Pancreas (tissue), 10 donors: ENCODE data around the gene CNTNAP5. TPM values are rescaled to one million over a fixed set of nuclear protein-coding genes. Genes with fewer than 3 reads are reported as not detected.

ENCODE experiments used
- ATAC-seq, 4 donors: fragments of 200-7000 bp; cut with Tn5 transposase; one replicate each; pipeline versions ENCODE4 v1.8.0 to v1.9.1; 2020; ENCODE audit warnings: mild to moderate bottlenecking in 4 of 4, moderate library complexity in 4 of 4
- DNase-seq, 6 donors: peaks; one replicate each; pipeline ENCODE4 v3.0.0-alpha.2; 2020
- FAIRE-seq: peaks from 2 replicates; lab custom pipeline; 2012; peaks lifted over from hg19 to GRCh38; lab: Jason Lieb, UNC
- H3K27ac ChIP-seq, 4 donors: fragments of 200-600 bp; sonication (generic); 1 replicate in 3 of 4; 2 replicates in 1 of 4; pipeline versions ENCODE4 v1.5.0 to v1.8.0; 2020
- H3K27me3 ChIP-seq, 4 donors: fragments of 200-600 bp; one replicate each; pipeline ENCODE4 v1.8.0; 2021
- H3K36me3 ChIP-seq, 3 donors: fragments of 200-600 bp; sonication (generic) in 1 of 3; one replicate each; pipeline versions ENCODE4 v1.5.0 to v1.8.0; 2020 to 2021
- H3K4me1 ChIP-seq, 3 donors: fragments of 200-600 bp; one replicate each; pipeline ENCODE4 v1.8.0; 2021
- H3K4me3 ChIP-seq, 4 donors: fragments of 200-600 bp; sonication (generic) in 2 of 4; one replicate each; pipeline versions ENCODE4 v1.5.0 to v1.8.0; 2020 to 2021
- H3K9me3 ChIP-seq, 4 donors: fragments of 200-600 bp; one replicate each; pipeline ENCODE4 v1.8.0; 2021
- WGBS, 2 donors: extraction: QIAGEN DNeasy Blood & Tissue Kit; methylation state at CpG; one replicate each; pipeline ENCODE4 v1.1.7; 2013; 5-methylcytosine and 5-hydroxymethylcytosine counted together
- intact Hi-C, 3 donors: fragments of 100-400 bp; cut with DNase I; formaldehyde crosslinking; loops; one replicate each; pipeline versions ENCODE4 v1.11.1 to v1.14.2; 2022
- polyA plus RNA-seq, 2 donors: library from polyadenylated mRNA; stranded (reverse); fragments of 200-250 nt; gene quantifications; one replicate each; pipeline ENCODE4 v1.2.3, GENCODE V29; 2013
- total RNA-seq, 6 donors: library from RNA; stranded (reverse); fragmentation: NEBNext Ultra II Directional in 4 of 6; extraction: Animal tissue kit (Norgen Biotek cat#: 25700) in 4 of 6; gene quantifications; one replicate each; pipeline versions ENCODE4 v1.2.1 to v1.2.4, GENCODE V29; 2021 to 2023
- TF ChIP-seq, protein P1 (sequence below), 4 donors: fragments of 200-600 bp; sonication (generic) in 3 of 4; IDR thresholded peaks; one replicate each; pipeline versions ENCODE4 v1.5.0 to v1.8.0; 2021; ENCODE audit warnings: antibody characterized with exemption in 4 of 4
- donor health status: healthy with polysubstance abuse.
- donor health status: DM: no; HTN: no; CAD: no; lungs with moderate emphysema.
- donor health status: DM: no; HTN: no; CAD: no.
- donor health status: control.
- donor health status: control.
- donor health status: Bipolar disorder and iron deficiency.
- donor health status: DM: yes; HTN: yes; CAD: no.
- donor health status: DM: no; HTN: no; CAD: no.
- donor health status: DM: no; HTN: no; CAD: no.
- donor health status: DM: yes; HTN: yes; CAD: no.

CNTNAP5 gene
- total and polyA plus RNA-seq, 8 donors = 0.05 to 0.43 (median 0.12) TPM

DNA sequence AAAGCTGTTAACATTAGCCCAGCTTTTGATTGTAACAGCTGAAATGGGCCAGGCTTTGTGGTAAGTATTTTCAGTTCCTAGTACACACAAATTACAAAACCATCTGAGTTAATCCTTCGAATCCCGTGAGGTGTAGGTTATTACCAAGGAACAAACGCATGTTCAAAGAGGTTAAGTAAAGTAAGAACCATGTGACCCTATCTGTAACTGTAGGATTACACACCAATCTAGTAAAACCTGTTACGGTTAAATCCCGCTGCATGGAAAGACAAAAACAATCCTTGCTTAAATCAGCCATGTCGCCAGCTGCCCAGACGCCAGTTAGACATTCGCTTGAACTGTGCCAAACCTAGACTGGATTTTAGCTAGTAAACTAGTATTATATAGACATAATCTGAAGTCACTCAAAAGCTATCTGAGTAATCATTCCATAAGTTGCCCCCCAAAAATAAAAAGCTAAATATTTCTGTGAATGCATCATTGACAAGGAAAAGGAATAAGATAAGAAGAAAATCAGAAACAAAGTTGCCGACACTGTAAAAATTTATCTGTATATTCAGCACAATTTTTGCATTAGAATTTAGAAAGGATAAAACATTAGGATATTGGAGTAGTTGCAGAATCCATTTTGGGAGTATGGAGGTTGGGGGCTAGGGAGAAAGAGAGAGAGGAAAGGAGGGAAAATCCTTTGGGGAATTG, 638.0 kb downstream of the CNTNAP5 start:
- Histone ChIP-seq H3K27me3 (no peaks in the 10 kb centered on the region), H3K36me3 (no peaks in the 10 kb centered on the region), H3K4me1 (no peaks in the 10 kb centered on the region), H3K9me3 (no peaks in the 10 kb centered on the region), H3K4me3 (no peak overlapping the region), H3K27ac (no peak overlapping the region)
- no peak for FAIRE-seq
- intact Hi-C loops = no loop called here
- no peak for DNase-seq
- no peak for ATAC-seq
- TF ChIP-seq, protein P1, sequence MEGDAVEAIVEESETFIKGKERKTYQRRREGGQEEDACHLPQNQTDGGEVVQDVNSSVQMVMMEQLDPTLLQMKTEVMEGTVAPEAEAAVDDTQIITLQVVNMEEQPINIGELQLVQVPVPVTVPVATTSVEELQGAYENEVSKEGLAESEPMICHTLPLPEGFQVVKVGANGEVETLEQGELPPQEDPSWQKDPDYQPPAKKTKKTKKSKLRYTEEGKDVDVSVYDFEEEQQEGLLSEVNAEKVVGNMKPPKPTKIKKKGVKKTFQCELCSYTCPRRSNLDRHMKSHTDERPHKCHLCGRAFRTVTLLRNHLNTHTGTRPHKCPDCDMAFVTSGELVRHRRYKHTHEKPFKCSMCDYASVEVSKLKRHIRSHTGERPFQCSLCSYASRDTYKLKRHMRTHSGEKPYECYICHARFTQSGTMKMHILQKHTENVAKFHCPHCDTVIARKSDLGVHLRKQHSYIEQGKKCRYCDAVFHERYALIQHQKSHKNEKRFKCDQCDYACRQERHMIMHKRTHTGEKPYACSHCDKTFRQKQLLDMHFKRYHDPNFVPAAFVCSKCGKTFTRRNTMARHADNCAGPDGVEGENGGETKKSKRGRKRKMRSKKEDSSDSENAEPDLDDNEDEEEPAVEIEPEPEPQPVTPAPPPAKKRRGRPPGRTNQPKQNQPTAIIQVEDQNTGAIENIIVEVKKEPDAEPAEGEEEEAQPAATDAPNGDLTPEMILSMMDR (IDR thresholded peaks at IDR 0.05) = no peak
- 91 to 96% methylated on average over 9 of the region's 9 CpGs for WGBS, 2 donors

DNA sequence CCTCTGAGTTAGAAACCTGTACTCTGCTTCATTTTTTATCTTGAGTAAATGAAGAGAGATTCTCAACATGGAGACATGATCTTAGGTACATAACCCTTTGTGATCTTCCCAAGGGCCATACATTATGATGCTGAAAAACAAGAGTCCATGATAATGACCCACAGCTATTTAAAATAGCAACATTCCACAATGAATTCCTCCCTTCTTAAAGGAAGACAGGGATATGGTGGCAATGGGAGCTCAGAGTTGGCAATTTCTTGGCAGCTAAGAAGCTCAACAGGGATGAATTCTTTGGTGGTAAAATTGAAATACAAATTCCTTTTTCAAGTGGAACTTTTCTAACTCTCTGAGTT, 638.5 kb downstream of the CNTNAP5 start:
- no peak for DNase-seq
- ATAC-seq = no peak
- H3K4me1 ChIP-seq = no peaks in the 10 kb centered on the region
- H3K27ac ChIP-seq = no peak overlapping the region
- H3K4me3 ChIP-seq = no peak overlapping the region
- no peaks in the 10 kb centered on the region for H3K27me3 ChIP-seq
- no peaks in the 10 kb centered on the region for H3K9me3 ChIP-seq
- FAIRE-seq = no peak
- TF ChIP-seq, protein P1 (IDR thresholded peaks at IDR 0.05) = no peak
- intact Hi-C loops = no loop called here
- H3K36me3 ChIP-seq = no peaks in the 10 kb centered on the region

DNA sequence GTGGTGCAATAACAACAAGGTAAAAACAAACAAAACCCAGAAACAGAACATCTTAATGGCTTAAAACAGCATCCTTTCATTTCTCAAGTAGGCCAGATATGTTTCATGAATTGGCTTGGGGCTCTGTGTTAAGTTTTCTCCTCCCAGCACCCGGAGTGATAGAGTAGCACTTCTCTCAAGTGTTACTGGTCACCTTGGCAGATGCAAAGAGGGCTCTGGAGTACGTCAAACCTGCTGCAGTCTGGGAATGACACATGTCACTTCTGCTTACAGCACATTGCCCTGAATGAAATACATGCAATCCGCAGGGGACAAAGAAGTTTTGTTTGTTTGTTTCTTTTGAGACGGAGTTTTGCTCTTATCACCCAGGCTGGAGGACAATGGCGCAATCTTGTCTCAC, 639.3 kb downstream of the CNTNAP5 start:
- WGBS, 2 donors = 61 to 69% methylated on average over 5 of the region's 5 CpGs
- no peaks in the 10 kb centered on the region for H3K27me3 ChIP-seq
- H3K27ac ChIP-seq = no peak overlapping the region

DNA sequence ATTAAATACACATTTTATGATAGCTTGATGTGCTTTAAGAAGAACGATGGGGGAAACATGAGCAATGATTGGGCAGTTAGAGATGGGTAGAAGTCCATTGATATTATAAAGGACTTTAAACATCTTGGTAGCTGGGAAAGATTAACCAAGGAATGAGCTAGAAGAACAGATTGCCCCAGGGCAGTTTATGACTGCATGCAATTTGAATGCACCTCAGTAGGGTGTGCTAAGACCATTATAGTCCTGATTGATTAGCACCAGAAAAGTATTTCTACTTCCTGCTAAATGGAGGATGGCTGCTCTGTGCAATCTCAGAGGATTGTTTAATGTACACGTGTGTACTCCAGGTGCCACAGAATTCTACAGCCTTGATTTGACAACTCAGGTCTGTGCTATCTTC, 641.9 kb downstream of the CNTNAP5 start:
- no peaks in the 10 kb centered on the region for H3K27me3 ChIP-seq
- H3K4me3 ChIP-seq = no peak overlapping the region
- TF ChIP-seq, protein P1 (IDR thresholded peaks at IDR 0.05) = no peak
- no peak for DNase-seq
- H3K9me3 ChIP-seq = no peaks in the 10 kb centered on the region
- 45 to 53% methylated on average over 2 of the region's 2 CpGs for WGBS, 2 donors
- intact Hi-C loops = no loop called here
- no peaks in the 10 kb centered on the region for H3K4me1 ChIP-seq
- ATAC-seq = no peak
- no peak for FAIRE-seq
- H3K36me3 ChIP-seq = no peaks in the 10 kb centered on the region
- H3K27ac ChIP-seq = no peak overlapping the region

More for the DNA sequence above, 639.3 kb downstream of the CNTNAP5 start:
- TF ChIP-seq, protein P1 (IDR thresholded peaks at IDR 0.05) = no peak
- FAIRE-seq (no peak), DNase-seq (no peak), ATAC-seq (no peak)
- no peaks in the 10 kb centered on the region for H3K9me3 ChIP-seq
- no peaks in the 10 kb centered on the region for H3K4me1 ChIP-seq
- no peaks in the 10 kb centered on the region for H3K36me3 ChIP-seq
- intact Hi-C loops = no loop called here
- no peak overlapping the region for H3K4me3 ChIP-seq

- intact Hi-C loops = no loop called here
These were observed 643.1 kb downstream of the CNTNAP5 start for GRCh38 chr2:124668161-124668560.

More at GRCh38 chr2:124668161-124668560, 643.1 kb downstream of the CNTNAP5 start:
- no peaks in the 10 kb centered on the region for H3K9me3 ChIP-seq
- no peak overlapping the region for H3K4me3 ChIP-seq
- no peak for DNase-seq
- H3K27ac ChIP-seq = no peak overlapping the region
- no peak for ATAC-seq
- 63 to 71% methylated on average over 2 of the region's 2 CpGs for WGBS, 2 donors
- H3K36me3 ChIP-seq = no peaks in the 10 kb centered on the region
- TF ChIP-seq, protein P1 (IDR thresholded peaks at IDR 0.05) = no peak
- H3K4me1 ChIP-seq = no peaks in the 10 kb centered on the region
- FAIRE-seq = no peak
- H3K27me3 ChIP-seq = no peaks in the 10 kb centered on the region
